HG03457 (cell line): ENCODE results near the gene ANKRD16.
A peak's percentile ranks its signal among the peaks of the same experiment; 100 is the strongest.

Source experiments
- ATAC-seq: cut with Tn5 transposase; IDR thresholded peaks from one replicate; pipeline ENCODE4 v1.9.1; 2021; ENCODE audit warnings: moderate number of reproducible peaks; ENCODE audit not compliant: unreplicated experiment

Gene ANKRD16

GRCh38 chr10:5812283-5813090, 77.2 kb downstream of the ANKRD16 start:
- ATAC-seq: peak; percentile 7
